Measurements from ENCODE around the gene NDUFS6. TPM values are rescaled to one million over a fixed set of nuclear protein-coding genes. Genes with fewer than 3 reads are reported as not detected.

Gene NDUFS6
- total RNA-seq, 1 experiment from 2014 or later = 134 TPM

DNA sequence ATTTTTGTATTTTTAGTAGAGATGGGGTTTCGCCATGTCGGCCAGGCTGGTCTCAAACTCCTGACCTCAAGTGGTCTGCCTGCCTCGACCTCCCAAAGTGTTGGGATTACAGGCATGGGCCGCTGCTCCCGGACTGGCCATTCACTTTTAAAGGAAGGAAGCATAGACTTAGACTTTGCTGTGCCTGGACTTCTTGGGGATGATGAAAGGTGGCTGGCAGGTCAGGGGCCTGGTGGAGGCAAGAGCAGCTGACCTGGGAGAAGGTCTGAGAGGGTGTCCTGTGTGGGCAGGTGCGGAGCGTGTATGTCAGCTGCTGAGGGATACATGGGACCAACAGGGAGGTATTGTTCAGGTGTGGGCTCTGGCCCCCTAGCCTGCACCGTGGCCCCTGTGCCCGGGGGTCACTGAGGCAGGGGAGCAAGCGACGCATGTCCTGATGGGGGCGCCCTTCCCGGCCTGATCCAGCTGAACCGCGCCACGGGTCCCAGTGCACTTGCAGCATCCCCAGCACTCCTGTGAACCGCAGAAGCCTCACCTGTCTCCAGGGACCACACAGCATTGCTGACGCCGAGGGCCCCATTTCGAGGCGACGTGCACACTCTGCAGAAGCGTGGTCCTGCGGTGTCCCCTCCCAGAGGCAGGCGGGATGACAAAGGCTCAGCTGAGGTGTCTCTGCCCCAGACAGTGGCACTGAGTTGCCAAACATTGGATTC lies 23.1 kb downstream of the NDUFS6 start:
- Histone ChIP-seq H3K36me3 (peaks cover 42% of the 10 kb centered on the region), H3K9me3 (replicated peaks) (no peaks in the 10 kb centered on the region), H3K27ac (no peak overlapping the region), H3K4me3 (no peak overlapping the region), H3K27me3 (replicated peaks) (no peaks in the 10 kb centered on the region), H3K4me1 (replicated peaks) (no peaks in the 10 kb centered on the region)
- no peak for DNase-seq (ENCODE audit: low read depth in 1 of 2, low spot score in 2 of 2)

DNA sequence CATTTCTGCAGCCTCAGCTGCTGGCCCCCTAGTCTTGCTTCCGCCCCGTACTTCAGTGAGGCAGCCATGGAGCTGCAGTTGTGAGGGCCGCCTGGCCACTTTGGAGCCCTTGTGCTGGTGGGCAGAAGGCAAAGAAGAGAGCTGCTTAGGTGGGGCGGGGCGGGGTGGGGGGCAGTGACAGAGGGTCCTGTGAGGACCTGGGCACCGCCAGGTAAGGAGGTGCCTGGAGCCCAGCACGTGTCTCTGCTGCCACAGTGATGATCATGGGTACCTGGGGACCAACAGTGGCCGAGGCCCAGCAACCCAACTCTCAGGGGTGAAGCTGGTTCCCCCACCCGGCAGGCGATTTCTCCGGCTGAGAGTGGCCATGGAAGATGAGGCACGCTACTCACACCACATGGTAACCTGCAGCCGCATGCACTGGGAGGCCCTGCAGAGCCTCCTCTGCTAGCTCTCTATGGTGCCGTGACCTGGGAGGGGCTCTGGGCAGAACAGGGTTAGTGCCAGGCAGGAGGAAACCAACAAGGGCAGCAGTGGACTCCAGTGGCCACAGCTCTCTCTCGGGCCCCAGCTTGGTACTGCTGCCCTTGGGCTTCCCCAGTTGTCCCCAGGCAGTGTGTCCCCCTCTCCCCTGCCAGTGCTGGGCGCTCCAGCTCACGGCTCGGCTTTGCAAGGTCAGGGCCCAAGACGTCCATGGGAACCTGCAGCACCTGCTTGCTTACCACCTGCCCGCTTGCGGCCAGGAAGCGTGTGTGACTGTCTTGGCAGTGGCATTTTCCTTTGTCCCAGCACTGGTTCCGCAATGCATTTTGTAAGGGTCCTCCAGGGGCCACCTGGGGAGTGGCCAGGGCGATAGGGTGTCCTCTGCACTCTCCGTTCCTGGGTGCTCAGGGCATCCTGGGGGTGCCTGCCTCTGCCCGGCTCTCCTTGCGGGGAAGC lies 24.0 kb downstream of the NDUFS6 start:
- Histone ChIP-seq H3K4me3 (no peak overlapping the region), H3K27ac (no peak overlapping the region), H3K27me3 (replicated peaks) (0 out of 2 replicates have a peak, but pooled peaks cover 2% of the 10 kb centered on the region), H3K36me3 (peaks cover 36% of the 10 kb centered on the region), H3K4me1 (replicated peaks) (no peaks in the 10 kb centered on the region), H3K9me3 (replicated peaks) (no peaks in the 10 kb centered on the region)
- no peak for DNase-seq (ENCODE audit: low read depth in 1 of 2, low spot score in 2 of 2)

DNA sequence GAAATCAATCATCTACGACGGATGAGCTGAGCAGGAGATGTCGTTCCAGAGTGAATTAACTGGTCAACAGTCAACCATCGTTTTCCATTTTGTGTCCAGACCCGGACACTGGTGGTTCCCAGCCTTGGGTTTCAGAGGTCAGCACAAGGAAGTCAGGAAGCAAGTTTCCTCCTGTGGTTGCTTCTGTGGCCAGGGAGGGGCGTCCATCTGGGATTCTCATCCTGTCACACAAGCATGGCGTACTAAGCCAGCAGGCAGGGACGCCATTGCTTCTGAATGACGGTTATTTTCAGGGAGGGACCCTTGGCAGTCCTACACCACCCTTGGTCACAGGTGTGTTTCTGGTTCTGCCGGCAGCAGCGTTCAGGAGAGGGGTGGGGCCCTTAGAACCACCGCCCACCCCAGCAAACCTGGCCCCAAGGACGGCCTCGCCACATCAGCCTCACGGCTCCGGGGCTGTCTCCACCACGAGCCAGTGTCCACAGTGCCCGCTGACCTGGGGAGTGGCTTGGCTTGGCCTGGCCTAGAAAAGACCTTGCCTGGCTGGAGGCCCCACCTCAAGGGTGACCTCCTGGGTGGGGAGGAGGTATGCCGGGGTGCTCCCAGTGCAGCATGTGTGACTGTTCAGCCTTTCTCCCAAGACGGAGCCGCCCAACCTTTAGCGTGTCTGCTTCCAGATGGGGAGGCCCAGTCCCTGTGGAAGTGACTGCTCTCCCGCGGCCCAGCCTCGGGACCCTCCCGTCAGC lies 25.2 kb downstream of the NDUFS6 start:
- Histone ChIP-seq H3K9me3 (replicated peaks) (no peaks in the 10 kb centered on the region), H3K27ac (no peak overlapping the region), H3K36me3 (peaks cover 24% of the 10 kb centered on the region), H3K27me3 (replicated peaks) (0 out of 2 replicates have a peak, but pooled peaks cover 5% of the 10 kb centered on the region), H3K4me1 (replicated peaks) (no peaks in the 10 kb centered on the region), H3K4me3 (no peak overlapping the region)
- peak in 1 of 2 experiments; percentile 44 for DNase-seq (ENCODE audit: low read depth in 1 of 2, low spot score in 2 of 2)

DNA sequence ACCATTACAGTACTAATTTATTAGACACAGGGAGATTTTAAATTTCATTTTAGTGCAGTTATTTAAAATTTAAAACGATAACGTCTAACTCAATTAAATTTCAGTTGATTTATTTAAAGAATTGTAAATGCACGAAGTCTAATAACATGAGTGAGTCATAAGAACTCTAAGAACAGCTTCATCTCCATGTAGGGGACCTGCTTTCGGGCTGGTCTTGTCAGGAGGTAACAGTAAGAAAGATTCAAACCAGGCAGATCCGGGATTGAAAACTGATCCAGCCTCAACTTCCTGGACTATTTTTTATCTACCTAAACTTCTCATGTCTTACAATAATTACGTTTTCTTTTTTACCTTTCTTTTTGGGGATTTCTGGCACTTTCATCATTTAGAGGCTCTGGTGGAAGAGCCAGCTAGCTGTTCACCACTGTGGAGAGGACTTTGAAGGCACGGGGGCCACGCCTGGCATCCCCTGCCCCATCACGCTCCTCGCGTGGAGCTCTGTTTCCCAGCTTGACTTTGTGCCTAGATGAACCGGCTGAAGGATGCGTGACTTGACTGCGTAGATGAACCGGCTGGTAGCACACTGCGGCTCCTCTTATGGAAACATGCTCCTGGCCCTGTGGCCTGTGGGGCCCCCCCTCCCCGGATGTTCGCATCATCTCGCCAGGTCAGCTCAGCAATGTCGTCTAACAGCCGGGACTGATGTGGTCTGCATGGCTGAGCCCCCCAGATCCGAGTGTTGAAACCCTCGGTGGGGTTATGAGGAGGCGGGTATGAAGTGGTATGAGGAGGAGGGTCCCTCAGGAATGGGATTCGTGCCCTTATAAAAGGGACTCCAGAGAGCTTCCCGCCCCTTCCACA lies 26.0 kb downstream of the NDUFS6 start:
- H3K27me3 ChIP-seq (replicated peaks) = peaks cover 12% of the 10 kb centered on the region; the same call in 1 of the 2 replicates
- H3K27ac ChIP-seq = no peak overlapping the region
- H3K9me3 ChIP-seq (replicated peaks) = no peaks in the 10 kb centered on the region
- H3K36me3 ChIP-seq = peaks cover 20% of the 10 kb centered on the region
- 0 out of 2 replicates have a peak, but pooled peaks cover 3% of the 10 kb centered on the region for H3K4me1 ChIP-seq (replicated peaks)
- no peak overlapping the region for H3K4me3 ChIP-seq
- no peak for DNase-seq (ENCODE audit: low read depth in 1 of 2, low spot score in 2 of 2)

DNA sequence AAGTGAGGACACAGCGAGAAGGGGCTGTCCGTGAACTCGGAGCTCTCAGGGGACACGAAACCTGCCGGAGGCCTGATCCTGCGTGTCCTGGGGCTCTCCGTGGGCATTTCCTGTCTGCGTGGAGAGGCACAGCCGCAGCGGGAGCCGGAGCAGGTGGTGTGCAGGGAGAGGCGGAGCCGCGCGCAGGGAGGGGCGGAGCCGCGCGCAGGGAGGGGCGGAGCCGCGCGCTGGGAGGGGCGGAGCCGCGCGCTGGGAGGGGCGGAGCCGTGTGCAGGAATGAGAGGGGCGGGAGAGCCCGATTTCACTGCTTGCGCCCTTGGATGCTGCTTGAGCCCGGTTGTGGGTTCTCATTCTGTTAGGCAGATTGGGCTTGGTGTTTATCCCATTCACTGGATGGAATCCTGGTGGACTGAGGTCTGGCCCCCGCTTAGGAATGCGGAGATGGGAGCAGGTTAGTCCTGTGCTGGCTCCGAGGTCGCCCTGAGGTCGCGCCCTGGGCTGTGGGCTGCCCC lies 26.7 kb downstream of the NDUFS6 start:
- peaks cover 17% of the 10 kb centered on the region for H3K36me3 ChIP-seq
- no peak overlapping the region for H3K4me3 ChIP-seq
- H3K27ac ChIP-seq = no peak overlapping the region
- no peak for DNase-seq (ENCODE audit: low read depth in 1 of 2, low spot score in 2 of 2)
- peaks cover 19% of the 10 kb centered on the region for H3K27me3 ChIP-seq (replicated peaks)
- no peaks in the 10 kb centered on the region for H3K9me3 ChIP-seq (replicated peaks)
- H3K4me1 ChIP-seq (replicated peaks) = peaks cover 7% of the 10 kb centered on the region; the same call in 1 of the 2 replicates

DNA sequence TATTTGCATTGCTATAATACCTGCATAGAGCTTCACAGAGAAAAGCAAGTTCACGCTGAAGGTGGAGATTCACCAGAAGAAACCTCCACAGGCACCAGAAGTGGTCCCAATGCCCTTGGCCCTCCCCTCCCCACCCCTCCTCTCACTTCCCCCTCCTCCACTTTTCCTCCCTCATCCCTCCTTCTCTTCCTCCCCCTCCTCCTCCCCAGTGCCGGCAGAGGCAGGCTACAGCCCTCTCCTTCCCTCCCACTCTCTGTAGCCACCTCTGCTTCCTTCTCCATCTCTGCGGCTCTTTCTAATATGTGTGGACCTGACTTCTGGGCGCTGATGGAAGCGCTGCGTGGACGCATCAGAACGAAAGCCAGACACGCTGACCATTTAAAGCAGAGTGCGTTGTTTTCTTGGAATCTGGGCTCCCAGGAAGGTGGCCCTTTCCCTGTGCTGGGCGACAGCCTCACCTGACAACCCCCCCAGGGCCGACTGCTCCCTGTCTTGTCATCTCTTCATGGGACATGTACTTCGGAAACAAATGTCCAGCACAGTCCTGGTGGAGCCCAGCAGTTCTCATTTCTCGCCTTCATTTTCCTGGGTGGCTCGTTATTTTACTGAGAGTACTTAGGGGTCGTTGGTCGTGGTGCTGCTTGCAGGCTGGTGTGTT lies 29.5 kb downstream of the NDUFS6 start:
- Histone ChIP-seq H3K9me3 (replicated peaks) (no peaks in the 10 kb centered on the region), H3K4me1 (replicated peaks) (peaks cover 7% of the 10 kb centered on the region; the same call in 1 of the 2 replicates), H3K27ac (no peak overlapping the region), H3K27me3 (replicated peaks) (peaks cover 35% of the 10 kb centered on the region), H3K4me3 (no peak overlapping the region), H3K36me3 (peaks cover 4% of the 10 kb centered on the region)
- no peak for DNase-seq (ENCODE audit: low read depth in 1 of 2, low spot score in 2 of 2)

DNA sequence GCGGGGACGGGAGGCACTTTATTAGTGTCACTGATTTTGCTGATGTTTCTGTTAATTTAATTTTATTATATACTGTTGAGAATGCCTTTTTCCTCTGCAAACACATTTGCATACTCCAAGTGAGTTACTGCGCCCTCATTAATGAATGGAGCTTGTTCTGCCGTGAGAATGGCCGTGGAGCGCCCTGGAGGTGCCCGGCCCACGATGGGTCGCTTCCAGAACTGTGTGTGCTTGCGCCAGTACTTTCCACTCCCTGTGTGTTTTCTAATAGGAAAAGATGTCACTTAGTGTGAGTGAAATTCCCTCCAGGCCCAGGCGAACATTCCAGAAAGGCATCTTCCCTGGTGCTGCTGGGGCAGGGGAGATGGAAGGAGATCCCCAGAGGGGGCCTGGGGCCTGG lies 30.1 kb downstream of the NDUFS6 start:
- peaks cover 40% of the 10 kb centered on the region for H3K27me3 ChIP-seq (replicated peaks)
- DNase-seq (ENCODE audit: low read depth in 1 of 2, low spot score in 2 of 2) = no peak
- H3K9me3 ChIP-seq (replicated peaks) = no peaks in the 10 kb centered on the region

DNA sequence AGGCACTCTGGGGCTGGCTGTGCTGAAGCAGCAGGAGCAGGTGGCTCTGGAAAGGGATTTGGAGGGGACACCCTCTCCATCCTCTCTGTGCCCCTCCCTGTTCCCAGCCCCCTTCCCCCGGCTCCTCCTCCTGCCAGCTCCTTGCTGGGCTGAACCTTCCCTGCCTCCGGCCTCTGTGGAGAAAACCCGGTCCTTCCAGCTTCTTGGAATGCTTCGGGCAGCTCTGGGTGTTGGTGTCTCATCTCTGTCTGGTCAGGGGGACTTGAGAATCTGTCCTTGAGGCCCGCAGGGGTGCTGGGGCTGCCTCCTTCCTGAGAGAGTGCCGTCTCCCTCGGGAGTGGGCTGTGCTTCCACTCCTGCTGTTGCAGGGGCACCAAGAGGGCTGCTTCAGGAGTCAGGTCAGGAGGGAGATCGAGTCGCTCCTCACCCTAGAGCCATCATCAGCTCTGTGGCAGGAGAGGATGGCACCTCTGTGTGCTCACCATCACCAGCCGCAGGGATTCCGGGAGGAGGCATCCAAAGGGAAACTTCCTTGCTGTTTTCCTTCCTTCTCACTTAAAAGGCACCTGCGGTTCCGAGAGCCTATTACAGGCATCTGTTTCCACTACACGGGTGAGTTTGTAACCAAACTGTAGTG lies 30.6 kb downstream of the NDUFS6 start:
- Histone ChIP-seq H3K27ac (no peak overlapping the region), H3K36me3 (no peaks in the 10 kb centered on the region; the same call in 1 of the 2 replicates), H3K27me3 (replicated peaks) (peaks cover 45% of the 10 kb centered on the region), H3K4me3 (no peak overlapping the region), H3K4me1 (replicated peaks) (peaks cover 7% of the 10 kb centered on the region; the same call in 1 of the 2 replicates), H3K9me3 (replicated peaks) (no peaks in the 10 kb centered on the region)
- DNase-seq (ENCODE audit: low read depth in 1 of 2, low spot score in 2 of 2) = no peak

More for the DNA sequence above, 30.1 kb downstream of the NDUFS6 start:
- no peaks in the 10 kb centered on the region; the same call in 1 of the 2 replicates for H3K36me3 ChIP-seq
- H3K4me1 ChIP-seq (replicated peaks) = peaks cover 7% of the 10 kb centered on the region; the same call in 1 of the 2 replicates
- no peak overlapping the region for H3K4me3 ChIP-seq
- no peak overlapping the region for H3K27ac ChIP-seq

DNA sequence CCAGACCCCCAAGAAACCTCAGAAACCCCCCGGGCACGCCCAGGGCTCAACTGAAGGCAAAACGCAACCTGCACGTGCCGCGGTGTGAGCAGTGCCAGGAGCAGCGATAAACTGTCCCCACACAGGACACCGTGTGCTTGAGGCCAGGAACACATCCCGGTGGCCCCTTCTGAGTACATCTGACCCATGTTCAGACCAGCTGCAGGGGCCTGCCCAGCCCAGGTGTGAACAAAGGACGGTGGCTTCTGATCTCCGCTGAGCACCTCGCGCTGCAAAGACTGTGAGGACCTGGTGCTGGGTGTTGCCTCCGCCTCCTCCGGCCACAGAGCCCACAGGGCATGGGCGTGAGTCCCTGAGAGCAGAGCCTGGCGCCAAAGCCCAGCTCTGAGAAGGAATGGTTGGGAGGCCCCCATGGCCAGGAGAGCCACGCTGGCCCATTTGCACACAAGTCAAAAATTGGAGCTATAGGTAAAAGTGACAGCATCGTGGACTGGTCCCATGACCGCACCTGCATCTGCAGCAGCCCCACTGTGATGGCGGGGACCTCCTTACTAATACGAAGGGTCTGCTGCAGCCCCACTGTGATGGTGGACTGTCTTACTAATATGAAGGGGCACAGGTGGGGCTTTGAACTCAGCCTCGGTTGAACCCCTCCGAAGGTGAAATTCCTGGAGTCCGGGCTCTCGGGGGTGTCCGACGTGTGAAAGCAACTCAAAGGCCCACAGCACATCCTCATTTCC lies 31.5 kb downstream of the NDUFS6 start:
- no peak overlapping the region for H3K4me3 ChIP-seq
- no peaks in the 10 kb centered on the region for H3K9me3 ChIP-seq (replicated peaks)
- no peak overlapping the region for H3K27ac ChIP-seq
- H3K36me3 ChIP-seq = no peaks in the 10 kb centered on the region
- H3K4me1 ChIP-seq (replicated peaks) = peaks cover 7% of the 10 kb centered on the region; the same call in 1 of the 2 replicates
- H3K27me3 ChIP-seq (replicated peaks) = peaks cover 48% of the 10 kb centered on the region
- DNase-seq (ENCODE audit: low read depth in 1 of 2, low spot score in 2 of 2) = no peak

DNA sequence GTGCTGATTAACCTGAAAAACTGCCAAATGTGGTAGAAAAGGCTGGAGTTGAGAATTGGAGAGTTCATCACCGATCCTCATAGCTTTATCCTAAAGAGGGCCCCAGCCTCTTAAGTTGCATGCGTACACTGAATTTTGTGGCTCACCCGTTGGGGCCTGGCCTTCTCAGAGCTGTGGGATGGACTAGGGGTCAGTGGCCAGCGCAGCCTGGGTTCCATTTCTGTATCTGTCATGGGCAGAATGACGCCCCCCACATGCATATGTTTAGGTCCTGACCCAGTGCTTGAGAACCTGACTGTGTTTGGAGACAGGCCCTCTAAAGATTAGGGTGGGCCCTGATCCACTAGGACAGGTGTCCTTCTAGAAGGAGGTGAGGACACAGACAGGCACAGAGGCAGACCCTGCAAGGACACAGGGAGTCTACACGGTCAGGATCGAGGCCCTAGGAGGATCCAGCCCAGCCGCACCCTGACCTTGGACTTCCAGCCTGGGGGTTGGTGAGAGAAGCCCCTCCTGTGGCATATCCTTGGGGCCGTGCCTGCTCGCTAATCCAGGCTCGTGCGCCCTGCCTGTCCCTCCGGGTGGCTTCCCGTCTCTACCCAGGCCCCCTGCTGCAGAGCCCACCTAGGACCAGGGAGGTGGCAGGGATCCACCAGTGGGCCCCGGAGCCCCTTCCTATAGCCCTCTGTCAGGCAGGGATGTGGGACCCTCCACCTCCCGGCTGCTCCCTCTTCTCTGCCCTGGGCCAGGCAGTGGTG lies 32.2 kb downstream of the NDUFS6 start:
- Histone ChIP-seq H3K27me3 (replicated peaks) (peaks cover 55% of the 10 kb centered on the region), H3K27ac (no peak overlapping the region), H3K36me3 (no peaks in the 10 kb centered on the region), H3K4me3 (no peak overlapping the region), H3K9me3 (replicated peaks) (no peaks in the 10 kb centered on the region), H3K4me1 (replicated peaks) (peaks cover 7% of the 10 kb centered on the region; the same call in 1 of the 2 replicates)
- no peak for DNase-seq (ENCODE audit: low read depth in 1 of 2, low spot score in 2 of 2)
